Mesendoderm (in vitro differentiated cells): ENCODE data around the gene RIMS1.

Experiments used
- DNase-seq: peaks from one replicate; pipeline ENCODE4 v3.0.0; 2013
- H2AK5ac ChIP-seq: 2 replicates; pipeline ENCODE4 v1.6.1; 2013; ENCODE audit warnings: low read length, inconsistent platforms
- H2BK120ac ChIP-seq: 2 replicates; pipeline ENCODE4 v1.6.1; 2013; ENCODE audit warnings: low read depth, mild to moderate bottlenecking, low read length, moderate library complexity, mixed read lengths
- H2BK15ac ChIP-seq: replicated peaks from 2 replicates; pipeline ENCODE4 v1.6.1; 2013; ENCODE audit warnings: low read depth, mild to moderate bottlenecking, moderate library complexity
- H2BK5ac ChIP-seq: 2 replicates; pipeline ENCODE4 v1.6.1; 2013; ENCODE audit warnings: low read length, inconsistent platforms
- H3K18ac ChIP-seq: 2 replicates; pipeline ENCODE4 v1.6.1; 2013; ENCODE audit warnings: mild to moderate bottlenecking, low read length, mixed read lengths
- H3K23ac ChIP-seq: one replicate; pipeline ENCODE4 v1.6.1; 2013; ENCODE audit warnings: low read length
- H3K27ac ChIP-seq: 2 replicates; pipeline ENCODE4 v1.5.1; 2013; ENCODE audit warnings: low read depth, mild to moderate bottlenecking, inconsistent platforms, low read length, moderate library complexity
- H3K27me3 ChIP-seq: 2 replicates; pipeline ENCODE4 v1.6.1; 2013; ENCODE audit warnings: low read length, control low read depth, mild to moderate bottlenecking, inconsistent platforms; ENCODE audit not compliant: insufficient read depth, poor library complexity
- H3K36me3 ChIP-seq: 2 replicates; pipeline ENCODE4 v1.6.1; 2013; ENCODE audit warnings: low read length, inconsistent platforms; ENCODE audit not compliant: control insufficient read depth, insufficient read depth
- H3K4ac ChIP-seq: one replicate; pipeline ENCODE4 v1.6.1; 2013; ENCODE audit warnings: low read depth, mild to moderate bottlenecking, low read length, moderate library complexity
- H3K4me1 ChIP-seq: 2 replicates; pipeline ENCODE4 v1.6.1; 2013; ENCODE audit warnings: low read depth, low read length, inconsistent platforms; ENCODE audit not compliant: control insufficient read depth
- H3K4me2 ChIP-seq: 2 replicates; pipeline ENCODE4 v1.6.1; 2013; ENCODE audit warnings: low read length
- H3K4me3 ChIP-seq: 2 replicates; pipeline ENCODE4 v1.5.1; 2013; ENCODE audit warnings: mild to moderate bottlenecking, low read length
- H3K56ac ChIP-seq: one replicate; pipeline ENCODE4 v1.6.1; 2013; ENCODE audit warnings: low read length
- H3K79me1 ChIP-seq: 2 replicates; pipeline ENCODE4 v1.6.1; 2013; ENCODE audit warnings: low read length, inconsistent platforms
- H3K79me2 ChIP-seq: 2 replicates; pipeline ENCODE4 v1.6.1; 2013; ENCODE audit warnings: mild to moderate bottlenecking, low read length; ENCODE audit not compliant: control insufficient read depth, insufficient read depth
- H3K9ac ChIP-seq: 2 replicates; pipeline ENCODE4 v1.6.1; 2013; ENCODE audit warnings: low read length, inconsistent platforms
- H4K5ac ChIP-seq: one replicate; pipeline ENCODE4 v1.6.1; 2013; ENCODE audit warnings: low read length
- H4K8ac ChIP-seq: one replicate; pipeline ENCODE4 v1.6.1; 2013; ENCODE audit warnings: low read depth, mild to moderate bottlenecking, control low read depth, low read length, moderate library complexity
- WGBS: extraction: QIAGEN DNeasy Blood & Tissue Kit; methylation state at CpG from one replicate; pipeline ENCODE4 v1.1.7; 2013; ENCODE audit warnings: low lambda C conversion rate, missing lambda C conversion rate; ENCODE audit not compliant: insufficient coverage; ENCODE audit errors: extremely low coverage; 5-methylcytosine and 5-hydroxymethylcytosine counted together

The RIMS1 gene

DNA sequence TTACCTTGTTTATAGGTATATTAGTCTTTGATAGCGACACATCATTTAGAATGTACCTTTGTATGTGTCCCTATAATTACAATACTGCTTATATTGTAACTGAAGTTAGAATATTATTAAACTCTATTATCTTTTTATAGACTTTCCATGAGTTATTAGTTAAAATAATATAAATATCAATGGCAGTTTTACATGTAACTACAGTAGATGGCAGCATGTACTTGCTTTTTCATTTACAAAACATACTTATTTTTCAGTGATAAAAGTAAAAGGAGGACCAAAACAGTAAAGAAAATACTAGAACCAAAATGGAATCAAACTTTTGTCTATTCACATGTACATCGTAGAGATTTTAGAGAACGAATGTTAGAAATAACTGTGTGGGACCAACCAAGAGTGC, 364.3 kb downstream of the RIMS1 start:
- H3K4me2 ChIP-seq, result no peak overlapping the region
- H3K36me3 ChIP-seq, result no peaks in the 10 kb centered on the region
- H3K27me3 ChIP-seq, result no peaks in the 10 kb centered on the region
- no peak overlapping the region for H2AK5ac ChIP-seq
- DNase-seq, result no peak
- H4K5ac ChIP-seq, result no peak overlapping the region
- no peaks in the 10 kb centered on the region for H3K79me2 ChIP-seq
- H4K8ac ChIP-seq, result no peak overlapping the region
- no peak overlapping the region for H3K56ac ChIP-seq
- H2BK120ac ChIP-seq, result no peak overlapping the region
- no peak overlapping the region for H3K27ac ChIP-seq
- whole genome bisulfite sequencing, result no CpG with 5 or more reads among the region's 3 CpGs
- no peak overlapping the region for H2BK15ac ChIP-seq
- H3K4ac ChIP-seq, result no peak overlapping the region
- H3K4me1 ChIP-seq, result no peaks in the 10 kb centered on the region
- H3K23ac ChIP-seq, result no peak overlapping the region
- no peak overlapping the region for H2BK5ac ChIP-seq
- no peak overlapping the region for H3K4me3 ChIP-seq
- no peak overlapping the region for H3K9ac ChIP-seq
- H3K79me1 ChIP-seq, result no peaks in the 10 kb centered on the region
- H3K18ac ChIP-seq, result no peak overlapping the region

DNA sequence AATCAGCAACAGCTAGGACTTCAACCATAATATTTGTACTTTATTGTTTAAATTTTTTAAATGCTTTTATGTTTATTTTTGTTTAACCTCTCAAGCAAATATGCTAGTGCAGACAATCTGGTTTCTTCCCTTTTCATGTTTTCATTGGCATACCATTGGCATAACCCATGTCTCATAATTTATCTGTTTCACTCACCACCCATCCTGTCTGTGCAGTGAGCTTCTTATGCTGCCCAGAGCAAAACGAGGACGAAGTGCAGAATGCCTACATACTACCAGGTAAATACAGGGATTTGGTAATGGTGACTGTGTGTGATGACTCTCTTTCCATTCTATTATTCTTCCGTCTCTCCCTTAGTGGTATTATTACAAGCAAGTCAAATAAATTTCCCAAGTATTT, 374.1 kb downstream of the RIMS1 start:
- H3K56ac ChIP-seq, result no peak overlapping the region
- H3K79me2 ChIP-seq, result no peaks in the 10 kb centered on the region
- no CpG with 5 or more reads among the region's 3 CpGs for WGBS
- H4K5ac ChIP-seq, result no peak overlapping the region
- H3K4me2 ChIP-seq, result no peak overlapping the region
- DNase-seq, result no peak
- H2BK15ac ChIP-seq, result no peak overlapping the region
- no peaks in the 10 kb centered on the region for H3K4me1 ChIP-seq
- no peaks in the 10 kb centered on the region for H3K27me3 ChIP-seq
- no peak overlapping the region for H3K4me3 ChIP-seq
- no peak overlapping the region for H2AK5ac ChIP-seq
- H3K36me3 ChIP-seq, result no peaks in the 10 kb centered on the region
- H4K8ac ChIP-seq, result no peak overlapping the region
- no peak overlapping the region for H3K23ac ChIP-seq
- no peak overlapping the region for H2BK5ac ChIP-seq
- no peaks in the 10 kb centered on the region for H3K79me1 ChIP-seq
- H2BK120ac ChIP-seq, result no peak overlapping the region
- H3K9ac ChIP-seq, result no peak overlapping the region
- H3K4ac ChIP-seq, result no peak overlapping the region
- H3K18ac ChIP-seq, result no peak overlapping the region
- H3K27ac ChIP-seq, result no peak overlapping the region

- H3K56ac ChIP-seq, result no peak overlapping the region
- H3K4ac ChIP-seq, result no peak overlapping the region
- H4K5ac ChIP-seq, result no peak overlapping the region
- no peaks in the 10 kb centered on the region for H3K79me2 ChIP-seq
- no peak overlapping the region for H2BK5ac ChIP-seq
- no peaks in the 10 kb centered on the region for H3K4me1 ChIP-seq
- no peak overlapping the region for H3K4me3 ChIP-seq
- no CpG with 5 or more reads among the region's 3 CpGs for WGBS
- no peaks in the 10 kb centered on the region for H3K79me1 ChIP-seq
- no peak overlapping the region for H3K18ac ChIP-seq
- H4K8ac ChIP-seq, result no peak overlapping the region
- no peak overlapping the region for H3K23ac ChIP-seq
- H3K27me3 ChIP-seq, result no peaks in the 10 kb centered on the region
- DNase-seq, result no peak
- no peak overlapping the region for H2BK15ac ChIP-seq
- H3K27ac ChIP-seq, result no peak overlapping the region
- no peaks in the 10 kb centered on the region for H3K36me3 ChIP-seq
- H2BK120ac ChIP-seq, result no peak overlapping the region
- no peak overlapping the region for H3K9ac ChIP-seq
- no peak overlapping the region for H2AK5ac ChIP-seq
- H3K4me2 ChIP-seq, result no peak overlapping the region
Measured at GRCh38 chr6:72261554-72261953, 375.2 kb downstream of the RIMS1 start.

GRCh38 chr6:72262254-72262653, 375.9 kb downstream of the RIMS1 start:
- Histone ChIP-seq H4K8ac (no peak overlapping the region), H2AK5ac (no peak overlapping the region), H2BK120ac (no peak overlapping the region), H3K36me3 (no peaks in the 10 kb centered on the region), H3K27ac (no peak overlapping the region), H3K4me2 (no peak overlapping the region), H3K56ac (no peak overlapping the region), H3K4me3 (no peak overlapping the region), H3K4me1 (no peaks in the 10 kb centered on the region), H3K79me2 (no peaks in the 10 kb centered on the region), H4K5ac (no peak overlapping the region), H3K79me1 (no peaks in the 10 kb centered on the region), H2BK5ac (no peak overlapping the region), H3K27me3 (no peaks in the 10 kb centered on the region), H3K23ac (no peak overlapping the region), H2BK15ac (no peak overlapping the region), H3K18ac (no peak overlapping the region), H3K9ac (no peak overlapping the region), H3K4ac (no peak overlapping the region)
- no peak for DNase-seq
- no CpG with 5 or more reads among the region's 4 CpGs for WGBS

GRCh38 chr6:72267470-72267869, 381.1 kb downstream of the RIMS1 start:
- Histone ChIP-seq H3K56ac (no peak overlapping the region), H3K27ac (no peak overlapping the region), H3K36me3 (no peaks in the 10 kb centered on the region), H3K4ac (no peak overlapping the region), H3K4me2 (no peak overlapping the region), H3K79me2 (no peaks in the 10 kb centered on the region), H3K9ac (no peak overlapping the region), H2BK15ac (no peak overlapping the region), H3K18ac (no peak overlapping the region), H2BK120ac (no peak overlapping the region), H3K23ac (no peak overlapping the region), H3K79me1 (no peaks in the 10 kb centered on the region), H4K5ac (no peak overlapping the region), H3K27me3 (no peaks in the 10 kb centered on the region), H4K8ac (no peak overlapping the region), H2BK5ac (no peak overlapping the region), H3K4me1 (no peaks in the 10 kb centered on the region), H3K4me3 (no peak overlapping the region), H2AK5ac (no peak overlapping the region)
- DNase-seq, result no peak
- WGBS, result no CpG with 5 or more reads among the region's 1 CpG

DNA sequence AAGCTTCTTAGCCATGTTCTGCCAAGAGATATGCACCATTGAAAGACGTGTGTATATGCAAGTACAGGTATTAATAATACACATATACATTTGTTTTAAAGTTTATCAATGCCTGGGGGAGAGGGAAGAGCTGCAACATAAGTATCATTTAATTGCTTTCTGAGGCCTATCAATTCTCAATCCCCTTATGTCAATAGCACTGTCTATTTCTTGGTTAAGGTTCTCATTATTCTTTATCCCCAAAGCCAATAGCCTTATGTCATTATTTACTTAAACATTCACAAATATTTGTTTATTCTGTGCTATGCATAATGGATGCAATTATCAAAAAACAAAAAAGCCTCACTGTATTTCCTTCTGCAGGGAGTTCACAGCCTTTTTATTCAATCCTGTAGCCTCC, 385.2 kb downstream of the RIMS1 start:
- Histone ChIP-seq H3K36me3 (no peaks in the 10 kb centered on the region), H2BK120ac (no peak overlapping the region), H3K4me2 (no peak overlapping the region), H3K4ac (no peak overlapping the region), H3K56ac (no peak overlapping the region), H3K18ac (no peak overlapping the region), H3K79me2 (no peaks in the 10 kb centered on the region), H3K4me1 (no peaks in the 10 kb centered on the region), H2BK15ac (no peak overlapping the region), H2AK5ac (no peak overlapping the region), H3K27me3 (no peaks in the 10 kb centered on the region), H4K8ac (no peak overlapping the region), H3K79me1 (no peaks in the 10 kb centered on the region), H3K23ac (no peak overlapping the region), H3K4me3 (no peak overlapping the region), H3K9ac (no peak overlapping the region), H2BK5ac (no peak overlapping the region), H3K27ac (no peak overlapping the region), H4K5ac (no peak overlapping the region)
- WGBS, result no CpG with 5 or more reads among the region's 1 CpG
- DNase-seq, result no peak
